ENCODE results near the gene CDH22.

- TF ChIP-seq, protein P1, sequence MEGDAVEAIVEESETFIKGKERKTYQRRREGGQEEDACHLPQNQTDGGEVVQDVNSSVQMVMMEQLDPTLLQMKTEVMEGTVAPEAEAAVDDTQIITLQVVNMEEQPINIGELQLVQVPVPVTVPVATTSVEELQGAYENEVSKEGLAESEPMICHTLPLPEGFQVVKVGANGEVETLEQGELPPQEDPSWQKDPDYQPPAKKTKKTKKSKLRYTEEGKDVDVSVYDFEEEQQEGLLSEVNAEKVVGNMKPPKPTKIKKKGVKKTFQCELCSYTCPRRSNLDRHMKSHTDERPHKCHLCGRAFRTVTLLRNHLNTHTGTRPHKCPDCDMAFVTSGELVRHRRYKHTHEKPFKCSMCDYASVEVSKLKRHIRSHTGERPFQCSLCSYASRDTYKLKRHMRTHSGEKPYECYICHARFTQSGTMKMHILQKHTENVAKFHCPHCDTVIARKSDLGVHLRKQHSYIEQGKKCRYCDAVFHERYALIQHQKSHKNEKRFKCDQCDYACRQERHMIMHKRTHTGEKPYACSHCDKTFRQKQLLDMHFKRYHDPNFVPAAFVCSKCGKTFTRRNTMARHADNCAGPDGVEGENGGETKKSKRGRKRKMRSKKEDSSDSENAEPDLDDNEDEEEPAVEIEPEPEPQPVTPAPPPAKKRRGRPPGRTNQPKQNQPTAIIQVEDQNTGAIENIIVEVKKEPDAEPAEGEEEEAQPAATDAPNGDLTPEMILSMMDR (IDR thresholded peaks at IDR 0.05): no peak
- no peak for TF ChIP-seq POLR2AphosphoS5 (IDR thresholded peaks at IDR 0.05; ENCODE audit: insufficient read depth in 1 of 2, low read depth in 1 of 2)
Observed at GRCh38 chr20:46237227-46237626, 71.1 kb downstream of the CDH22 start.
